ENCODE data around the gene SOWAHA.

Gene SOWAHA

GRCh38 chr5:132860742-132861141 lies 47.6 kb downstream of the SOWAHA start:
- CTCF ChIA-PET: no interaction called here

GRCh38 chr5:132865668-132866341 lies 52.7 kb downstream of the SOWAHA start:
- TF ChIP-seq PKNOX1 (IDR thresholded peaks at IDR 0.05) (no peak), FOXM1 (IDR thresholded peaks at IDR 0.05; ENCODE audit: borderline replicate concordance) (no peak), L3MBTL2 (conservative IDR thresholded peaks at IDR 0.05) (peak; percentile 80)
- ChIA-PET CTCF (interaction anchor here (0.6 to 1.9 kb wide), 7 partner anchors 36 to 339 kb away, joined by 3 to 9 read pairs (median 5); no protein-coding TSS in a partner anchor), POLR2A (interaction anchor here (0.6 to 4.1 kb wide), 18 partner anchors 9 to 97 kb away, joined by 3 to 29 read pairs (median 4); partner anchors contain the start of gene SHROOM1)
- DNase-seq (ENCODE audit: extremely low spot score): no peak

More at GRCh38 chr5:132860742-132861141, 47.6 kb downstream of the SOWAHA start:
- TF ChIP-seq PKNOX1 (IDR thresholded peaks at IDR 0.05) (no peak), HDGF (IDR thresholded peaks at IDR 0.05; ENCODE audit: borderline replicate concordance) (no peak), FOXA1 (IDR thresholded peaks at IDR 0.05) (no peak), FOXK2 (IDR thresholded peaks at IDR 0.05) (no peak), ARNT (IDR thresholded peaks at IDR 0.05) (no peak), FOXM1 (IDR thresholded peaks at IDR 0.05; ENCODE audit: borderline replicate concordance) (no peak), SP1 (IDR thresholded peaks at IDR 0.05) (no peak), TARDBP (IDR thresholded peaks at IDR 0.05) (no peak), ELF4 (IDR thresholded peaks at IDR 0.05) (no peak), NFRKB (IDR thresholded peaks at IDR 0.05) (no peak), LEF1 (IDR thresholded peaks at IDR 0.05; ENCODE audit: borderline replicate concordance) (no peak), BHLHE40 (IDR thresholded peaks at IDR 0.05; ENCODE audit: borderline replicate concordance) (no peak), ZNF384 (IDR thresholded peaks at IDR 0.05) (no peak), CTBP1 (IDR thresholded peaks at IDR 0.05; ENCODE audit: borderline replicate concordance) (no peak), L3MBTL2 (conservative IDR thresholded peaks at IDR 0.05) (no peak), SUZ12 (IDR thresholded peaks at IDR 0.05) (no peak)
- POLR2A ChIA-PET: interaction anchor here (0.8 to 2.0 kb wide), 2 partner anchors 9 to 30 kb away, joined by 4 to 5 read pairs; partner anchors contain the start of gene SHROOM1
- no peak for DNase-seq (ENCODE audit: extremely low spot score)
